GM23248 (cell line): ENCODE measurements around the gene SCLY. TPM values are rescaled to one million over a fixed set of nuclear protein-coding genes. Genes with fewer than 3 reads are reported as not detected.

Source experiments
- DNase-seq: peaks from one replicate; pipeline ENCODE4 v3.0.0-alpha.2; 2015
- H2AFZ ChIP-seq: fragments of 200-600 bp; sonication (generic); 2 replicates; pipeline ENCODE4 v1.6.1; 2016; ENCODE audit warnings: antibody characterized with exemption
- H3F3A ChIP-seq: fragments of 200-600 bp; sonication (generic); 2 replicates; pipeline ENCODE4 v1.6.1; 2016; ENCODE audit warnings: mild to moderate bottlenecking, antibody characterized with exemption, mixed run types; ENCODE audit not compliant: insufficient read depth
- H3K27ac ChIP-seq: fragments of 200-600 bp; sonication (generic); 2 replicates; pipeline ENCODE4 v1.5.1; 2016; ENCODE audit warnings: mild to moderate bottlenecking
- H3K27me3 ChIP-seq: fragments of 200-600 bp; sonication (generic); replicated peaks from 2 replicates; pipeline ENCODE4 v1.6.1; 2016; ENCODE audit warnings: mild to moderate bottlenecking; ENCODE audit not compliant: insufficient read depth
- H3K36me3 ChIP-seq: fragments of 200-600 bp; sonication (generic); 2 replicates; pipeline ENCODE4 v1.6.1; 2016; ENCODE audit warnings: low read depth, mild to moderate bottlenecking
- H3K4me1 ChIP-seq: fragments of 200-600 bp; sonication (generic); 2 replicates; pipeline ENCODE4 v1.6.1; 2016; ENCODE audit warnings: mild to moderate bottlenecking; ENCODE audit not compliant: insufficient read depth
- H3K4me2 ChIP-seq: fragments of 200-600 bp; sonication (generic); one replicate; pipeline ENCODE4 v1.6.1; 2016; ENCODE audit warnings: mild to moderate bottlenecking; ENCODE audit not compliant: unreplicated experiment
- H3K4me3 ChIP-seq: fragments of 200-600 bp; sonication (generic); 2 replicates; pipeline ENCODE4 v1.5.1; 2016; ENCODE audit warnings: mild to moderate bottlenecking
- H3K79me2 ChIP-seq: fragments of 200-600 bp; sonication (generic); 2 replicates; pipeline ENCODE4 v1.6.1; 2016; ENCODE audit warnings: mild to moderate bottlenecking; ENCODE audit not compliant: insufficient read depth
- H3K9ac ChIP-seq: fragments of 200-600 bp; sonication (generic); 2 replicates; pipeline ENCODE4 v1.6.1; 2016; ENCODE audit warnings: mild to moderate bottlenecking
- H3K9me2 ChIP-seq: fragments of 200-600 bp; sonication (generic); 2 replicates; pipeline ENCODE4 v1.6.1; 2016; ENCODE audit warnings: mixed run types, mild to moderate bottlenecking, moderate library complexity; ENCODE audit not compliant: insufficient read depth
- H3K9me3 ChIP-seq: fragments of 200-600 bp; sonication (generic); one replicate; pipeline ENCODE4 v1.6.1; 2017; ENCODE audit warnings: low read depth
- H4K20me1 ChIP-seq: fragments of 200-600 bp; sonication (generic); 2 replicates; pipeline ENCODE4 v1.6.0; 2016; ENCODE audit not compliant: insufficient read depth
- EZH2 ChIP-seq: fragments of 200-600 bp; sonication (generic); IDR thresholded peaks from 2 replicates; pipeline ENCODE4 v1.6.1; 2018; ENCODE audit warnings: antibody characterized with exemption, mild to moderate bottlenecking; ENCODE audit not compliant: insufficient read depth, poor library complexity, severe bottlenecking
- EZH2phosphoT487 ChIP-seq: fragments of 200-600 bp; sonication (generic); IDR thresholded peaks from 2 replicates; pipeline ENCODE4 v1.6.1; 2018; ENCODE audit warnings: antibody characterized with exemption, moderate library complexity, mild to moderate bottlenecking, low read depth; ENCODE audit not compliant: insufficient read depth
- WGBS, 2 experiments: methylation state at CpG; one replicate each; pipeline ENCODE4 v1.1.6; 2015 to 2017; ENCODE audit warnings: low lambda C conversion rate in 2 of 2, low coverage in 1 of 2; ENCODE audit errors: missing lambda C conversion rate in 2 of 2; 5-methylcytosine and 5-hydroxymethylcytosine counted together
- in situ Hi-C: fragments of 300-500 bp; cut with MboI; formaldehyde crosslinking; loops from 2 replicates; pipeline ENCODE4 v1.15.0; 2020
- polyA plus RNA-seq: library from polyadenylated mRNA; unstranded; fragments of >200 nt; fragmentation: Nextera tagmentation; extraction: Ambion mirVana; gene quantifications from 2 replicates; pipeline ENCODE4 v1.2.1, GENCODE V29; 2016
- total RNA-seq: library from RNA; depleted of rRNA; stranded (reverse); fragments of >200 nt; shearing (Covaris generic); gene quantifications from 2 replicates; pipeline ENCODE4 v1.2.3, GENCODE V29; 2014

The SCLY gene
- total and polyA plus RNA-seq, 2 experiments from 2014 or later, result 10.3 to 14.8 TPM

GRCh38 chr2:238040918-238041317, 19.9 kb upstream of the SCLY start:
- no peak for DNase-seq
- Histone ChIP-seq H3K9me3 (no peaks in the 10 kb centered on the region), H3F3A (no peaks in the 10 kb centered on the region), H3K27ac (no peak overlapping the region), H3K36me3 (peaks cover 13% of the 10 kb centered on the region; the same call in 1 of the 2 replicates), H3K79me2 (no peaks in the 10 kb centered on the region), H3K27me3 (no peaks in the 10 kb centered on the region), H2AFZ (no peak overlapping the region), H3K9ac (no peak overlapping the region), H3K4me1 (no peaks in the 10 kb centered on the region), H3K9me2 (no peaks in the 10 kb centered on the region), H3K4me2 (no peak overlapping the region), H4K20me1 (no peaks in the 10 kb centered on the region), H3K4me3 (no peak overlapping the region)
- TF ChIP-seq EZH2, result no peak
- TF ChIP-seq EZH2phosphoT487, result no peak
- WGBS, 2 experiments, result 84 to 87% methylated on average over 9 of the region's 9 CpGs
- in situ Hi-C loops, result no loop called here

- 85 to 88% methylated on average over 5 of the region's 5 CpGs for WGBS, 2 experiments
- Histone ChIP-seq H2AFZ (no peak overlapping the region), H3K36me3 (peaks cover 12% of the 10 kb centered on the region; the same call in 1 of the 2 replicates), H3K9me2 (no peaks in the 10 kb centered on the region), H3K27me3 (no peaks in the 10 kb centered on the region), H3K27ac (no peak overlapping the region), H3K9me3 (no peaks in the 10 kb centered on the region), H3K4me1 (no peaks in the 10 kb centered on the region), H3K9ac (no peak overlapping the region), H3K4me3 (no peak overlapping the region), H3K79me2 (no peaks in the 10 kb centered on the region), H3K4me2 (no peak overlapping the region), H4K20me1 (no peaks in the 10 kb centered on the region), H3F3A (no peaks in the 10 kb centered on the region)
- no peak for TF ChIP-seq EZH2
- no peak for TF ChIP-seq EZH2phosphoT487
- in situ Hi-C loops, result no loop called here
- no peak for DNase-seq
These were observed 18.7 kb upstream of the SCLY start for GRCh38 chr2:238042090-238042489.

DNA sequence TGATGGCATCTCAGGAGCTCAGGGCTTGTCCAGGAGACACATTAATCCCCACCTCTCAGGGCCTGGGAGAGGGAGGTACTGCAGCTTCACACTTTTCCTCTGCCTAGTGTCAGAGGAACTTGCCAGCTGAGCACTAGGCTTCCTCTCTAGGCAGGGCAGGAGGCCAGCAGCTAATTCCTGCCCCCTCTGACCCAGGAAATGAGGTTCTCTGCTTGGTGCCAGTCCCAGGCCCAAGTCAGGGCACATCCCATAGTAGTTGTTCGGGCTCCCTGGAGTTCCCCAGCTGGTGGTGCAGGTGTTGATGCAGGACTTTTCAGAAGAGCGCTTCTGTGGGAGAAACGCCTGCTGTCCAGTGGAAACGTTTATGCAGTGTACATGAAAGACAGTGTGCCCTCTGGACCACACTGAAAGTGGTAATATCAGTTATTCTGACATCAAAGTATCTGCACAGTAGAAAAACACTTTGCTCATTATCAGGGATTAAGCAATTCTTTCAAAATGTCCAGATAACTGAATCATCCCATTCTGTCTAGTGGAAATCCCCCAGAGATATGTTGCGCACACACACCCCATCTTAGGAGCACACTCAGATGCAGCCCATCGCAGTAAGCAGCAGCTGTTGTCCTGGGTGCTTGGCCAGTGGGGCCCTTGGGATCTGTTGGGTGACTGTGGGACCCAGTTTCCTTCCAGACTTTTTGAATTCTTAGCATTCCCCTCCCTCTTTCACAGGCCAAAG, 17.8 kb upstream of the SCLY start:
- H3K9me3 ChIP-seq, result no peaks in the 10 kb centered on the region
- no peak overlapping the region for H3K27ac ChIP-seq
- no peak overlapping the region for H3K9ac ChIP-seq
- DNase-seq, result no peak
- no peaks in the 10 kb centered on the region for H3K27me3 ChIP-seq
- H2AFZ ChIP-seq, result no peak overlapping the region
- H3K79me2 ChIP-seq, result no peaks in the 10 kb centered on the region
- 98 to 99% methylated on average over 6 of the region's 6 CpGs for WGBS, 2 experiments
- in situ Hi-C loops, result no loop called here
- H4K20me1 ChIP-seq, result no peaks in the 10 kb centered on the region
- no peak overlapping the region for H3K4me2 ChIP-seq
- H3F3A ChIP-seq, result no peaks in the 10 kb centered on the region
- peaks cover 12% of the 10 kb centered on the region; the same call in 1 of the 2 replicates for H3K36me3 ChIP-seq
- H3K4me1 ChIP-seq, result no peaks in the 10 kb centered on the region
- no peak for TF ChIP-seq EZH2phosphoT487
- no peak for TF ChIP-seq EZH2
- no peaks in the 10 kb centered on the region for H3K9me2 ChIP-seq
- no peak overlapping the region for H3K4me3 ChIP-seq

DNA sequence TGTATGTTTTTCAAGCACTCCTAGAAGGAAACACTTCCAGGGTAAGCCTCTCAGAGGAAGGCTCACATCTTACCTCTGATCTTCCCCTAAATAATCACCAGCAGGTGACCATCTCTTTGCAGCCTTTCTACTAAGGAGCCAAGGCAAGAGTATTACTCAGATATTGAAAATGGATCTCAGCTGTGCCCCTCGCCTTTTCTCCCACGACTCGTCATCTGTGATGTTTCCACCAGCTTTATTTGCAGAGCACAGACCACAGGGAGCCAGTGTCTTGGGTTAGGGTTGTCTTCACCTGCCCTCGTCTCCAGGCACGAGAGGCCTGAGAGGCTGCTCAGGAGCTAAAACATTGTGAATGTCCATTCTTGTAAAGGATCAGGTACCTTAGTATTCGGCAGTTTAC, 16.9 kb upstream of the SCLY start:
- H3K79me2 ChIP-seq, result no peaks in the 10 kb centered on the region
- no peak overlapping the region for H3K27ac ChIP-seq
- H4K20me1 ChIP-seq, result no peaks in the 10 kb centered on the region
- WGBS, 2 experiments, result 92 to 93% methylated on average over 6 of the region's 6 CpGs
- H3K9me2 ChIP-seq, result no peaks in the 10 kb centered on the region
- TF ChIP-seq EZH2 (no peak), EZH2phosphoT487 (no peak)
- H3F3A ChIP-seq, result no peaks in the 10 kb centered on the region
- H3K36me3 ChIP-seq, result peaks cover 9% of the 10 kb centered on the region; the same call in 1 of the 2 replicates
- no peak overlapping the region for H3K9ac ChIP-seq
- H3K4me2 ChIP-seq, result no peak overlapping the region
- no peak overlapping the region for H2AFZ ChIP-seq
- H3K9me3 ChIP-seq, result no peaks in the 10 kb centered on the region
- in situ Hi-C loops, result no loop called here
- H3K27me3 ChIP-seq, result no peaks in the 10 kb centered on the region
- H3K4me1 ChIP-seq, result no peaks in the 10 kb centered on the region
- no peak overlapping the region for H3K4me3 ChIP-seq
- no peak for DNase-seq

- Histone ChIP-seq H2AFZ (no peak overlapping the region), H3K79me2 (no peaks in the 10 kb centered on the region), H3K9ac (no peak overlapping the region), H3K9me2 (no peaks in the 10 kb centered on the region), H4K20me1 (no peaks in the 10 kb centered on the region), H3K9me3 (no peaks in the 10 kb centered on the region), H3K36me3 (peaks cover 9% of the 10 kb centered on the region; the same call in 1 of the 2 replicates), H3F3A (no peaks in the 10 kb centered on the region), H3K27ac (no peak overlapping the region), H3K4me3 (no peak overlapping the region), H3K27me3 (no peaks in the 10 kb centered on the region), H3K4me2 (no peak overlapping the region), H3K4me1 (no peaks in the 10 kb centered on the region)
- DNase-seq, result no peak
- in situ Hi-C loops, result no loop called here
- TF ChIP-seq EZH2, result no peak
- no peak for TF ChIP-seq EZH2phosphoT487
These were observed 15.2 kb upstream of the SCLY start for GRCh38 chr2:238045575-238045974.
